ENCODE measurements around the gene ASMTL.
"Not testable (repeated sequence)": the region's sequence is repeated elsewhere in the genome, so short reads cannot be mapped to it uniquely, and the experiment has no call there.

The ASMTL gene

GRCh38 chrX:1417921-1418771, 34.6 kb downstream of the ASMTL start:
- TF ChIP-seq Cebpa-rat (IDR thresholded peaks at IDR 0.05), result no peak
- H3K27me3 ChIP-seq, result no peaks in the 10 kb centered on the region
- H3K4me1 ChIP-seq, result peaks cover 0 to 16% (median 0%) of the 10 kb centered on the region in 10 experiments; a peak in 5 of 20 replicates
- no peak overlapping the region for H3K9ac ChIP-seq
- peaks cover 0 to 30% (median 5%) of the 10 kb centered on the region in 11 experiments; a peak in 9 of 22 replicates for H4K20me1 ChIP-seq
- peaks cover 30 to 36% (median 33%) of the 10 kb centered on the region in 11 experiments for H3K9me3 ChIP-seq (replicated peaks in 1 of 11)
- no peak overlapping the region for H3K4me2 ChIP-seq
- no peak overlapping the region for H3K27ac ChIP-seq
- H3K4me3 ChIP-seq, result no peak overlapping the region; a peak in 1 of 20 replicates
- H3K36me3 ChIP-seq, result peaks cover 72 to 95% (median 87%) of the 10 kb centered on the region in 11 experiments

- no peak for TF ChIP-seq Cebpa-rat (IDR thresholded peaks at IDR 0.05)
- Histone ChIP-seq H3K4me1 (peaks cover 0 to 16% (median 0%) of the 10 kb centered on the region in 10 experiments; a peak in 5 of 20 replicates), H3K36me3 (peaks cover 72 to 95% (median 86%) of the 10 kb centered on the region in 11 experiments), H3K4me3 (no peak overlapping the region), H3K4me2 (no peak overlapping the region), H3K9ac (no peak overlapping the region), H3K27me3 (no peaks in the 10 kb centered on the region), H3K9me3 (replicated peaks in 1 of 11) (peaks cover 20 to 26% (median 24%) of the 10 kb centered on the region in 11 experiments), H4K20me1 (peaks cover 0 to 35% (median 5%) of the 10 kb centered on the region in 11 experiments; a peak in 10 of 22 replicates), H3K27ac (no peak overlapping the region)
These were observed 35.5 kb downstream of the ASMTL start for GRCh38 chrX:1416965-1417760.

- H3K36me3 ChIP-seq, result peaks cover 71 to 95% (median 86%) of the 10 kb centered on the region in 11 experiments
- H3K27me3 ChIP-seq, result no peaks in the 10 kb centered on the region
- TF ChIP-seq Cebpa-rat (IDR thresholded peaks at IDR 0.05), result no peak
- no peak overlapping the region for H3K27ac ChIP-seq
- no peak overlapping the region for H3K4me3 ChIP-seq
- H4K20me1 ChIP-seq, result peaks cover 0 to 41% (median 10%) of the 10 kb centered on the region in 11 experiments; a peak in 14 of 22 replicates
- H3K4me1 ChIP-seq, result peaks cover 0 to 23% (median 7%) of the 10 kb centered on the region in 10 experiments; a peak in 14 of 20 replicates
- H3K4me2 ChIP-seq, result no peak overlapping the region
- H3K9me3 ChIP-seq (replicated peaks in 1 of 11), result peaks cover 12 to 18% (median 15%) of the 10 kb centered on the region in 11 experiments
- H3K9ac ChIP-seq, result no peak overlapping the region
These were observed 36.4 kb downstream of the ASMTL start for GRCh38 chrX:1416327-1416784.

GRCh38 chrX:1412551-1413161, 40.1 kb downstream of the ASMTL start:
- Histone ChIP-seq H3K27ac (no peak overlapping the region), H3K4me2 (no peak overlapping the region), H3K36me3 (peaks cover 54 to 72% (median 59%) of the 10 kb centered on the region in 11 experiments), H3K9ac (no peak overlapping the region), H4K20me1 (peaks cover 0 to 31% (median 13%) of the 10 kb centered on the region in 11 experiments; a peak in 14 of 22 replicates), H3K4me3 (no peak overlapping the region), H3K4me1 (peaks cover 0 to 16% (median 10%) of the 10 kb centered on the region in 10 experiments; a peak in 14 of 20 replicates), H3K27me3 (no peaks in the 10 kb centered on the region), H3K9me3 (replicated peaks in 1 of 11) (no peaks in the 10 kb centered on the region)
- TF ChIP-seq Cebpa-rat (IDR thresholded peaks at IDR 0.05), result no peak

- H3K36me3 ChIP-seq, result peaks cover 55 to 72% (median 61%) of the 10 kb centered on the region in 11 experiments
- peaks cover 0 to 12% (median 2%) of the 10 kb centered on the region in 11 experiments; a peak in 7 of 22 replicates for H3K9me3 ChIP-seq (replicated peaks in 1 of 11)
- no peak overlapping the region for H3K4me3 ChIP-seq
- TF ChIP-seq Cebpa-rat (IDR thresholded peaks at IDR 0.05), result no peak
- peak overlapping the region in 2 of 11 experiments; percentile 40 to 45; a peak in 3 of 22 replicates for H3K27ac ChIP-seq
- H3K4me2 ChIP-seq, result peak overlapping the region in 7 of 11 experiments; percentile 33 to 51 (median 46); a peak in 13 of 22 replicates
- peak overlapping the region in 2 of 11 experiments; percentile 15 to 39; a peak in 2 of 22 replicates for H3K9ac ChIP-seq
- H4K20me1 ChIP-seq, result peaks cover 0 to 33% (median 13%) of the 10 kb centered on the region in 11 experiments; a peak in 14 of 22 replicates
- H3K4me1 ChIP-seq, result peaks cover 0 to 16% (median 10%) of the 10 kb centered on the region in 10 experiments; a peak in 14 of 20 replicates
- no peaks in the 10 kb centered on the region for H3K27me3 ChIP-seq
These were observed 41.4 kb downstream of the ASMTL start for GRCh38 chrX:1411326-1411725.

- Histone ChIP-seq H3K9ac (no peak overlapping the region), H3K9me3 (replicated peaks in 1 of 11) (peaks cover 0 to 46% (median 36%) of the 10 kb centered on the region in 11 experiments; a peak in 19 of 22 replicates), H3K36me3 (peaks cover 60 to 76% (median 67%) of the 10 kb centered on the region in 11 experiments), H3K27ac (no peak overlapping the region), H3K27me3 (no peaks in the 10 kb centered on the region), H4K20me1 (peaks cover 0 to 26% (median 10%) of the 10 kb centered on the region in 11 experiments; a peak in 11 of 22 replicates), H3K4me3 (no peak overlapping the region), H3K4me1 (peaks cover 0 to 12% (median 10%) of the 10 kb centered on the region in 10 experiments; a peak in 14 of 20 replicates), H3K4me2 (no peak overlapping the region)
- no peak for TF ChIP-seq Cebpa-rat (IDR thresholded peaks at IDR 0.05)
These were observed 45.7 kb downstream of the ASMTL start for GRCh38 chrX:1407035-1407434.

- H3K27me3 ChIP-seq, H3K4me1 ChIP-seq, H3K4me2 ChIP-seq, H3K9ac ChIP-seq, H3K4me3 ChIP-seq, H3K27ac ChIP-seq: not testable (repeated sequence)
- Histone ChIP-seq H3K36me3 (peaks cover 67 to 77% (median 69%) of the 10 kb centered on the region in 11 experiments), H3K9me3 (replicated peaks in 1 of 11) (peaks cover 0 to 46% (median 36%) of the 10 kb centered on the region in 11 experiments; a peak in 19 of 22 replicates), H4K20me1 (peaks cover 0 to 31% (median 5%) of the 10 kb centered on the region in 11 experiments; a peak in 11 of 22 replicates)
These were observed 46.9 kb downstream of the ASMTL start for GRCh38 chrX:1405769-1406168.

GRCh38 chrX:1403867-1404266, 48.8 kb downstream of the ASMTL start:
- not testable (repeated sequence) for H3K27ac ChIP-seq, H3K4me2 ChIP-seq, H3K27me3 ChIP-seq, H3K4me1 ChIP-seq, H3K9ac ChIP-seq, H3K4me3 ChIP-seq
- Histone ChIP-seq H4K20me1 (peaks cover 0 to 48% (median 8%) of the 10 kb centered on the region in 11 experiments; a peak in 13 of 22 replicates), H3K9me3 (replicated peaks in 1 of 11) (peaks cover 0 to 46% (median 36%) of the 10 kb centered on the region in 11 experiments; a peak in 19 of 22 replicates), H3K36me3 (peaks cover 81 to 89% (median 88%) of the 10 kb centered on the region in 11 experiments)
